GM19238 (cell line): Measurements from ENCODE around the gene NGEF.
"Not testable (repeated sequence)": the region's sequence is repeated elsewhere in the genome, so short reads cannot be mapped to it uniquely, and the experiment has no call there.

Source experiments
- DNase-seq: peaks from one replicate; pipeline ENCODE4 v3.0.0; 2011; ENCODE audit warnings: low spot score; ENCODE audit not compliant: insufficient read length

NGEF gene

GRCh38 chr2:233013027-233013461 lies at the start of gene NGEF:
NGEF (minus strand) TSS chr2:233013256; CDS start chr2:232974890, 38,366 bp downstream.
- no peak for DNase-seq

GRCh38 chr2:233062451-233062850 lies 49.4 kb upstream of the NGEF start:
- DNase-seq: no peak

GRCh38 chr2:233061591-233062450 lies 48.8 kb upstream of the NGEF start:
- DNase-seq: no peak

- DNase-seq: no peak
These were observed 48.0 kb upstream of the NGEF start for GRCh38 chr2:233060980-233061590.

GRCh38 chr2:233060501-233060979 lies 47.5 kb upstream of the NGEF start:
- DNase-seq: no peak

- peak; percentile 70 for DNase-seq
These were observed 46.9 kb upstream of the NGEF start, which contains the start of gene INPP5D for GRCh38 chr2:233059797-233060500. INPP5D (plus strand) TSS chr2:233060342; CDS start chr2:233060479, 137 bp downstream.

GRCh38 chr2:233059547-233059796 lies 46.4 kb upstream of the NGEF start:
- no peak for DNase-seq

GRCh38 chr2:233058717-233059546 lies 45.9 kb upstream of the NGEF start:
- DNase-seq: no peak

GRCh38 chr2:233056961-233057605 lies 44.0 kb upstream of the NGEF start:
- no peak for DNase-seq

- no peak for DNase-seq
These were observed 42.3 kb upstream of the NGEF start for GRCh38 chr2:233055362-233055761.

- peak; percentile 89 for DNase-seq
These were observed 41.1 kb upstream of the NGEF start for GRCh38 chr2:233053928-233054784.

GRCh38 chr2:233052517-233052916 lies 39.5 kb upstream of the NGEF start:
- not testable (repeated sequence) for DNase-seq

- DNase-seq: no peak
These were observed 38.4 kb upstream of the NGEF start for GRCh38 chr2:233051241-233052149.

- no peak for DNase-seq
These were observed 36.2 kb upstream of the NGEF start for GRCh38 chr2:233049194-233049761.

GRCh38 chr2:233048569-233049193 lies 35.6 kb upstream of the NGEF start:
- no peak for DNase-seq

- no peak for DNase-seq
These were observed 34.6 kb upstream of the NGEF start for GRCh38 chr2:233047667-233048066.

- no peak for DNase-seq
These were observed 34.1 kb upstream of the NGEF start for GRCh38 chr2:233047206-233047605.
